Coronary artery (tissue), 2 donors: ENCODE measurements around the gene KLLN.
"Not testable (repeated sequence)": the region's sequence is repeated elsewhere in the genome, so short reads cannot be mapped to it uniquely, and the experiment has no call there.

ENCODE experiments used
- DNase-seq: peaks from one replicate; pipeline ENCODE4 v3.0.0-alpha.2; 2017; ENCODE audit warnings: low spot score
- H3K27ac ChIP-seq, 2 donors: fragments of 200-600 bp; sonication (generic); one replicate each; pipeline ENCODE4 v1.5.1; 2016 to 2019
- H3K4me3 ChIP-seq: fragments of 200-600 bp; sonication (generic); 2 replicates; pipeline ENCODE4 v1.5.1; 2016; ENCODE audit warnings: mild to moderate bottlenecking, moderate library complexity
- CTCF ChIP-seq: fragments of 200-600 bp; sonication (generic); IDR thresholded peaks from one replicate; pipeline ENCODE4 v1.5.1; 2019; ENCODE audit warnings: antibody characterized with exemption

The KLLN gene

GRCh38 chr10:87836098-87836497 lies 27.2 kb downstream of the KLLN start:
- Histone ChIP-seq H3K27ac (no peak overlapping the region), H3K4me3 (no peak overlapping the region)
- TF ChIP-seq CTCF, result no peak
- DNase-seq, result no peak

DNA sequence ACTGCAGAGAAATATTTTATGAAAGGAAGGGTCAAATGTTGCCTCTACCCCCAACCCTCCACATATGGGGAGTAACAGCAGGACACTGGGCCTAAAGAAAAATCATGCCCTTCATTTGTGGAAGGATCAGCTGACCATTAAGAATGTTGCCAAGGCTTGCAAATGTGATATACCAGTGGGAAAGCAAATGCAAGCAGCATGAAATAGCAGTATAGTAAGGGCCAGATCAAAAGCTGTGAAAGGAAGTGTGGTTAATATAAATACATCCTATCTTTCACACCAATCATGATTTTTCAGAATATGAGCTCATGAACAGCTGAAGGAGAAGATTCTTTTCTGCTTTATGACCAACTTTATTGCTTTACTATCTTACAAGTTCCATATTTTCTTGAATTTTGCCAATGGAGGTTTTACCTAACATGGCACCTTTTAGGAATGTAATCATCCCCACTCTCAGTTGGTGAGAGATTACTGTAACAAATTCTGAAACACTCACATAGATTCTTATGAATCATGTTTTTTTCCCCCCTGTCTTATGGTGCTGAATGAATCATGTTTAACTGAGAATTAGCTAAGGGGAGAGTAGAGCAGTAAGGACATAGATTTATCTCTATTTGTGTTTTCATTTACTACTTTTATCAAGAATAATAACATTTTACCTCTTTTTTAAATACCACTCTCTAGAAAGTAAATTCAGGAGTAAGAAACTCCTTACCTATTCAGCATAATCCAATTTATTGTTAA lies 33.2 kb downstream of the KLLN start:
- TF ChIP-seq CTCF, result no peak
- DNase-seq, result no peak

DNA sequence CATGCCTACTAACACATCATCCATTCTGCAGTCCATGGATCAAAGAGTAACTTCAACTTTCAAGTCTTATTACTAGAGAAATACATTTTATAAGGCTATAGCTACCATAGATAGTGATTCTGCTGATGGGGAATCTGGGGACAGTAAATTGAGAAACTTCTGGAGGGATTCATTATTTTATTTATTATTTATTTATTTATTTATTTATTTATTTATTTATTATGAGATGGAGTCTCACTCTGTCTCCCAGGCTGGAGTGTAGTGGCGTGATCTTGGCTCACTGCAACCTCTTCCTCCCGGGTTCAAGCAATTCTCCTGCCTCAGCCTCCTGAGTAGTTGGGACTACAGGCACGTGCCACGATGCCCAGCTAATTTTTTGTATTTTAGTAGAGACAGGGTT lies 34.3 kb downstream of the KLLN start:
- H3K4me3 ChIP-seq, DNase-seq, H3K27ac ChIP-seq: not testable (repeated sequence)

More for the DNA sequence above, 33.2 kb downstream of the KLLN start:
- Histone ChIP-seq H3K4me3 (no peak overlapping the region), H3K27ac (no peak overlapping the region)

DNA sequence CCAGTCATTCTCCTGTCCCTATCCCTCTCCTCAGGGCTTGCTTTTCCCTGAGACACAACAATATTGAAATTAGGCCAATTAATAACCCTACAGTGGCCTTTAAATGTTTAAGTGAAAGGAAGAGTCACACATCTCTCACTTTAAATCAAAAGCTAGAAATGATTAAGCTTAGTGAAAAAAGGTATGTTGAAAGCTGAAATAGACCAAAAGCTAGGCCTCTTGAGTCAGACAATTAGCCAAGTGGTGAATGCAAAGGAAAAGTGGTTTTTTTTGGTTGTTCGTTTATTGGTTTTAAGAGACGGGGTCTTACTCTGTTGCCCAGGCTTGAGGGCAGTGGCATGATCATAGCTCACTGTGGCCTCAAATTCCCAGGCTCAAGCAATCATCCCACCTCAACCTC lies 35.7 kb downstream of the KLLN start:
- DNase-seq, result no peak
- no peak overlapping the region for H3K27ac ChIP-seq
- no peak overlapping the region for H3K4me3 ChIP-seq
- no peak for TF ChIP-seq CTCF

DNA sequence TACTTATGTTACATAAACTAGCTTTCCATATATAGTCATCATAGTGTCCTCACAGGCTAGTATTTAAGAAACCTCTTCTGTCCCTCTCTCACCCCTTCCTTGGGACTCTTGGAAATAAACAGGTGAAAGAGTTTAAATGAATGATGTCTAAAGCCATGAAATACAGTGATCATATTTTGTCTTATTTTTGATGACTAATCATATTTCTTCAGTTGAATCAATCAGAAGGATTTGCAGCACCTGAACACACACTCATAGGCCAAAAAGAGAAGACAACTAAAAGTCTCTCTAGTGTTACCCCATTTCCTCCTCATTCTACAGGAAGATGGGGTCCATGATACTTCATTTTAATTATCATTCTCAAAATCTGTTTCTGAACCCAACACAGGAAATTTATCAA lies 36.7 kb downstream of the KLLN start:
- DNase-seq, result no peak
- no peak for TF ChIP-seq CTCF
- no peak overlapping the region for H3K27ac ChIP-seq
- no peak overlapping the region for H3K4me3 ChIP-seq

DNA sequence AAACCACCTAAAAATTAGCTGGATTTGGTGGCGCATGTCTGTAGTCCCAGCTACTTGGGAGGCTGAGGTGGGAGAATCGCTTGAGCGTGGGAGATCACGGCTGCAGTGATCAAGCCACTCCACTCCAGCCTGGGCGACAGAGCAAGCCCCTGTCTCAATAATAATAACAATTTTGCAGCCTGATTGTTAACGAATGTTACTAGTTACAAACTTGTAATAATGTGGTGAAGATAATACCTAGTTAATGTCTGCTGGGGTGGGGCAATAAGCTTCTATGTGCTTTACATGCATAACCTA lies 44.1 kb downstream of the KLLN start:
- H3K27ac ChIP-seq, result no peak overlapping the region
- no peak overlapping the region for H3K4me3 ChIP-seq
- TF ChIP-seq CTCF, result no peak
- DNase-seq, result no peak

- DNase-seq, result no peak
- Histone ChIP-seq H3K27ac (peak overlapping the region; percentile 69 to 80), H3K4me3 (peak overlapping the region; percentile 85)
- TF ChIP-seq CTCF, result no peak
Measured at GRCh38 chr10:87818505-87819288, 44.6 kb downstream of the KLLN start.
